ENCODE measurements around the gene LCN1. TPM values are rescaled to one million over a fixed set of nuclear protein-coding genes. Genes with fewer than 3 reads are reported as not detected.

LCN1 gene
- total RNA-seq, 2 donors from 2014 or later, result not detected

GRCh38 chr9:135566552-135566951 lies 45.3 kb downstream of the LCN1 start:
- no peak for ATAC-seq
- TF ChIP-seq POLR2A (IDR thresholded peaks at IDR 0.05) (no peak), CTCF (IDR thresholded peaks at IDR 0.05) (no peak)
- Histone ChIP-seq H3K9me3 (no peaks in the 10 kb centered on the region), H3K27ac (no peak overlapping the region), H3K4me1 (no peaks in the 10 kb centered on the region), H3K36me3 (replicated peaks in 1 of 2; ENCODE audit: insufficient read depth in 1 of 2, low read depth in 2 of 2) (no peaks in the 10 kb centered on the region), H3K4me3 (no peak overlapping the region), H3K27me3 (peaks cover 0 to 4% of the 10 kb centered on the region in 2 donors)
- intact Hi-C loops (cut with DNase I), result no loop called here
- WGBS, 2 donors, result 44 to 47% methylated on average over 10 of the region's 10 CpGs
- no peak for DNase-seq

GRCh38 chr9:135567311-135567710 lies 46.1 kb downstream of the LCN1 start:
- no peak for DNase-seq
- intact Hi-C loops (cut with DNase I), result no loop called here
- TF ChIP-seq POLR2A (IDR thresholded peaks at IDR 0.05) (no peak), CTCF (IDR thresholded peaks at IDR 0.05) (no peak)
- H3K4me1 ChIP-seq, result no peaks in the 10 kb centered on the region
- no peaks in the 10 kb centered on the region for H3K36me3 ChIP-seq (replicated peaks in 1 of 2; ENCODE audit: insufficient read depth in 1 of 2, low read depth in 2 of 2)
- H3K4me3 ChIP-seq, result no peak overlapping the region
- H3K9me3 ChIP-seq, result no peaks in the 10 kb centered on the region
- no peak for ATAC-seq
- WGBS, 2 donors, result 26 to 35% methylated on average over 9 of the region's 9 CpGs
- H3K27ac ChIP-seq, result no peak overlapping the region
- H3K27me3 ChIP-seq, result peaks cover 0 to 4% of the 10 kb centered on the region in 2 donors

GRCh38 chr9:135568026-135568425 lies 46.8 kb downstream of the LCN1 start:
- Histone ChIP-seq H3K4me1 (no peaks in the 10 kb centered on the region), H3K9me3 (no peaks in the 10 kb centered on the region), H3K27me3 (peaks cover 0 to 4% of the 10 kb centered on the region in 2 donors), H3K27ac (no peak overlapping the region), H3K36me3 (replicated peaks in 1 of 2; ENCODE audit: insufficient read depth in 1 of 2, low read depth in 2 of 2) (no peaks in the 10 kb centered on the region), H3K4me3 (no peak overlapping the region)
- WGBS, 2 donors, result 75 to 79% methylated on average over 6 of the region's 6 CpGs
- DNase-seq (no peak), ATAC-seq (no peak)
- intact Hi-C loops (cut with DNase I), result no loop called here
- TF ChIP-seq CTCF (IDR thresholded peaks at IDR 0.05), result no peak
- no peak for TF ChIP-seq POLR2A (IDR thresholded peaks at IDR 0.05)

- intact Hi-C loops (cut with DNase I), result no loop called here
These were observed 49.2 kb downstream of the LCN1 start for GRCh38 chr9:135570456-135570855.

More at GRCh38 chr9:135570456-135570855, 49.2 kb downstream of the LCN1 start:
- Histone ChIP-seq H3K27me3 (no peaks in the 10 kb centered on the region), H3K36me3 (replicated peaks in 1 of 2; ENCODE audit: insufficient read depth in 1 of 2, low read depth in 2 of 2) (no peaks in the 10 kb centered on the region), H3K4me3 (no peak overlapping the region), H3K4me1 (no peaks in the 10 kb centered on the region), H3K9me3 (no peaks in the 10 kb centered on the region), H3K27ac (no peak overlapping the region)
- TF ChIP-seq POLR2A (IDR thresholded peaks at IDR 0.05) (no peak), CTCF (IDR thresholded peaks at IDR 0.05) (no peak)
- DNase-seq, result no peak
- WGBS, 2 donors, result 14% methylated on average over 3 of the region's 3 CpGs
- ATAC-seq, result no peak

Measured in body of pancreas (tissue), 4 donors.